WERI-Rb-1 (cell line): ENCODE measurements around the gene TMEM151A.
A peak's percentile ranks its signal among the peaks of the same experiment; 100 is the strongest.

Experiments
- DNase-seq: peaks from one replicate; pipeline ENCODE4 v3.0.0-alpha.2; 2020
- H3K27ac ChIP-seq: fragments of 250-450 bp; sonication (Bioruptor Pico); 2 replicates; pipeline ENCODE4 v1.5.1; 2020; ENCODE audit warnings: mild to moderate bottlenecking, moderate library complexity
- H3K27me3 ChIP-seq: fragments of 250-450 bp; sonication (Bioruptor Pico); 2 replicates; pipeline ENCODE4 v1.5.1; 2021; ENCODE audit warnings: mild to moderate bottlenecking, low read depth, moderate library complexity; ENCODE audit not compliant: insufficient read depth, severe bottlenecking
- H3K36me3 ChIP-seq: fragments of 250-450 bp; sonication (Bioruptor Pico); 2 replicates; pipeline ENCODE4 v1.5.1; 2020; ENCODE audit warnings: mild to moderate bottlenecking, moderate library complexity
- H3K4me3 ChIP-seq: 2 replicates; pipeline ENCODE4 v1.5.1; 2011; ENCODE audit warnings: low read depth, mild to moderate bottlenecking, control low read depth, low read length
- H3K9me3 ChIP-seq: fragments of 250-450 bp; sonication (Bioruptor Pico); 2 replicates; pipeline ENCODE4 v1.5.1; 2021; ENCODE audit warnings: mild to moderate bottlenecking, moderate library complexity; ENCODE audit not compliant: severe bottlenecking
- TF ChIP-seq, protein P1 (sequence below): IDR thresholded peaks from 2 replicates; pipeline ENCODE4 v1.5.1; 2011; ENCODE audit warnings: low read depth, mild to moderate bottlenecking, control low read depth, inconsistent platforms, low read length

TMEM151A gene

DNA sequence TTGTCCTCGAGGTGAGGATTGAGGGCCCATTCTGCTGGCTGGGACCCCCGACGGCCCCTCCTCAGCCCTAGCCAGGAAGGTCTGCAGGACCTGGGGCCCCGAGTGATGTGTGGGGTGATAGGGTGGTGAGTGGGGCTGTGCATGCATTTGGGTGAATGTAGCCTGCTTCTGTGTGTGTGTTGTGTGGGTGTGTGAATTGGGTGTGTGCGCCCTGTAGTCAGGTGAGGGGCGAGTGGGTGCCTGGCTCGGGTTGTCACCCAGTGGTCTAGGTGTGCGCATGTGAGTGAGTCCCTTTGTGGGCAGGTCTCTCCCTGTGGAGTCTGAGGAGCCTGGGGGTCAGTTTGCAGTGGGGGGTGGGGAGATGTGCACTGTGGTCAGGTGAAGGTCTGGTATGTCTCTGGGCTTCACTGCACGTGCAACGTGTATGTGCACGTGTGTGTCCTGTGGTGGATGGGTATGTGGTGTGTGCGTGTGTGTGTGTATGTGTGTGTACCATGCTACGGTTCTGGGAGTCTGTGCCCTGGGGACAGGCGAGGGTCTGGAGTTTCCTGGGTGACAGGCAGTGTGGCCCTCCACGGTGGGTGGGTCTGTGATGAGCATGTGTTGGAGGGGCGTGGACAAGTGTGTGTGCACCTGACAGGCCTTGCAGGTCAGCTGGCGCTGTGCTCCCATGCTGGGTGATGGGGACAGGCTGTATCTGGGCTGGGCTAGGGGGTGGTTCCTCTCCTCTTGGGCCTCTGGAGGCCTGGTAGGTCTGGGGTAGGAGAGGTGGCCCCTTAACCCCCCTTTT, 1.0 kb downstream of the TMEM151A start:
- DNase-seq, result no peak
- Histone ChIP-seq H3K9me3 (no peaks in the 10 kb centered on the region), H3K36me3 (peaks cover 5% of the 10 kb centered on the region), H3K27ac (no peak overlapping the region), H3K27me3 (no peaks in the 10 kb centered on the region), H3K4me3 (peak overlapping the region; percentile 64)
- TF ChIP-seq, protein P1, sequence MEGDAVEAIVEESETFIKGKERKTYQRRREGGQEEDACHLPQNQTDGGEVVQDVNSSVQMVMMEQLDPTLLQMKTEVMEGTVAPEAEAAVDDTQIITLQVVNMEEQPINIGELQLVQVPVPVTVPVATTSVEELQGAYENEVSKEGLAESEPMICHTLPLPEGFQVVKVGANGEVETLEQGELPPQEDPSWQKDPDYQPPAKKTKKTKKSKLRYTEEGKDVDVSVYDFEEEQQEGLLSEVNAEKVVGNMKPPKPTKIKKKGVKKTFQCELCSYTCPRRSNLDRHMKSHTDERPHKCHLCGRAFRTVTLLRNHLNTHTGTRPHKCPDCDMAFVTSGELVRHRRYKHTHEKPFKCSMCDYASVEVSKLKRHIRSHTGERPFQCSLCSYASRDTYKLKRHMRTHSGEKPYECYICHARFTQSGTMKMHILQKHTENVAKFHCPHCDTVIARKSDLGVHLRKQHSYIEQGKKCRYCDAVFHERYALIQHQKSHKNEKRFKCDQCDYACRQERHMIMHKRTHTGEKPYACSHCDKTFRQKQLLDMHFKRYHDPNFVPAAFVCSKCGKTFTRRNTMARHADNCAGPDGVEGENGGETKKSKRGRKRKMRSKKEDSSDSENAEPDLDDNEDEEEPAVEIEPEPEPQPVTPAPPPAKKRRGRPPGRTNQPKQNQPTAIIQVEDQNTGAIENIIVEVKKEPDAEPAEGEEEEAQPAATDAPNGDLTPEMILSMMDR, result no peak

DNA sequence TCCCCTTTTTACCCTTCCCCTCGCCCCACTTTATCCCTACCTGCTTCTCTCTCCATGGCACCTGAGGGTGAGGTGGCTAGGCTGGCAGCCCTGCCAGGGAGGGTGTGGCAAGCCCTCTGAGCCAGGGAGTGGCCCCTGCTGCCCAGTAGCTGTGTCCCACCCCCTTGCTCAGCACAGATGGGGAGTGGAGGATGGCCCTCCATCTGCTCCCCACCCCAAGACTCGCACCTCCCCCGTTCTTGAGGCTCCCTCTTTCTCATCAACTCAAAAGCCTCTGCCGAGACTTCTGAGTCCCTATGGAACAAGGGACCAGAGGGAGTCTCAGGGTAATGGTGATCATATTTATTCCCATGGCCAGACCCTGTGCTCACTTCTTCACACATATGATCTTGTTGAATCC, 1.7 kb downstream of the TMEM151A start:
- H3K4me3 ChIP-seq, result no peak overlapping the region
- no peaks in the 10 kb centered on the region for H3K27me3 ChIP-seq
- TF ChIP-seq, protein P1, result no peak
- H3K27ac ChIP-seq, result no peak overlapping the region
- peaks cover 5% of the 10 kb centered on the region for H3K36me3 ChIP-seq
- no peak for DNase-seq
- no peaks in the 10 kb centered on the region for H3K9me3 ChIP-seq

DNA sequence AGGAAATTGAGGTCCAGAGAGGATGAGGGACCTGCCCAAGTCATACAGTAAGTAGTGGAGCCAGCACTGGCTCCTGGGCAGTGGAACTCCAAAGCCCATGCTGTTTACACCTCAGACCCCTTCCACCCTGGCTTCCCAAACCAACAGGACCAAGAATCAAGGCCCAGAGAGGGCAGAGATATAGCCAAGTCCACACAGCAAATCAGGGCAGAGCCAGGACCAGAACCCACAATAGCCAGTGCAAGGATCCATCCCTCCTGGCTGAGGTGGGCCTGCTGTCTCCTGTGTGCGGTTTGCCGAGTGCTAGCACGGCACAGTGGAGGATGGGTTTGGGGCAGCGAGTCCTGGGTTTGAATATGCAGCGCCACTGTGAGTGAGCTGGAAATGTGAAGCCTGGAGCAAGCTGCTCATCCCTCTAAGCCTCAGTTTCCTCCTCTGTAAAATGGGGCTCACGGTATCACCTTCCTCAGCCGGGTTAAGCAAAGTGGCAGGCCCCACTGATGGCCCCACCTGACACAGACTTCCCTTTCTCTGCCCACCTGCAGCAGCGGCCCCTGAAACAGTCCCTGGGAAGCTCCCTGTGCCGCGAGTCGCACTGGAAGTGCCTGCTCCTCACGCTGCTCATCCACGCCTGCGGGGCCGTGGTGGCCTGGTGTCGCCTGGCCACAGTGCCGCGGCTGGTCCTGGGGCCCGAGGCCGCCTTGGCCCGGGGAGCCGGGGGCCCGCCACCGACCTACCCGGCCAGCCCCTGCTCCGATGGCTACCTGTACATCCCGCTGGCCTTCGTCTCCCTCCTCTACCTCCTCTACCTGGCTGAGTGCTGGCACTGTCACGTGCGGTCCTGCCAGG, 2.3 kb downstream of the TMEM151A start:
- H3K4me3 ChIP-seq, result no peak overlapping the region
- DNase-seq, result no peak
- H3K36me3 ChIP-seq, result peaks cover 5% of the 10 kb centered on the region
- TF ChIP-seq, protein P1, result no peak
- no peaks in the 10 kb centered on the region for H3K9me3 ChIP-seq
- no peak overlapping the region for H3K27ac ChIP-seq
- H3K27me3 ChIP-seq, result no peaks in the 10 kb centered on the region

DNA sequence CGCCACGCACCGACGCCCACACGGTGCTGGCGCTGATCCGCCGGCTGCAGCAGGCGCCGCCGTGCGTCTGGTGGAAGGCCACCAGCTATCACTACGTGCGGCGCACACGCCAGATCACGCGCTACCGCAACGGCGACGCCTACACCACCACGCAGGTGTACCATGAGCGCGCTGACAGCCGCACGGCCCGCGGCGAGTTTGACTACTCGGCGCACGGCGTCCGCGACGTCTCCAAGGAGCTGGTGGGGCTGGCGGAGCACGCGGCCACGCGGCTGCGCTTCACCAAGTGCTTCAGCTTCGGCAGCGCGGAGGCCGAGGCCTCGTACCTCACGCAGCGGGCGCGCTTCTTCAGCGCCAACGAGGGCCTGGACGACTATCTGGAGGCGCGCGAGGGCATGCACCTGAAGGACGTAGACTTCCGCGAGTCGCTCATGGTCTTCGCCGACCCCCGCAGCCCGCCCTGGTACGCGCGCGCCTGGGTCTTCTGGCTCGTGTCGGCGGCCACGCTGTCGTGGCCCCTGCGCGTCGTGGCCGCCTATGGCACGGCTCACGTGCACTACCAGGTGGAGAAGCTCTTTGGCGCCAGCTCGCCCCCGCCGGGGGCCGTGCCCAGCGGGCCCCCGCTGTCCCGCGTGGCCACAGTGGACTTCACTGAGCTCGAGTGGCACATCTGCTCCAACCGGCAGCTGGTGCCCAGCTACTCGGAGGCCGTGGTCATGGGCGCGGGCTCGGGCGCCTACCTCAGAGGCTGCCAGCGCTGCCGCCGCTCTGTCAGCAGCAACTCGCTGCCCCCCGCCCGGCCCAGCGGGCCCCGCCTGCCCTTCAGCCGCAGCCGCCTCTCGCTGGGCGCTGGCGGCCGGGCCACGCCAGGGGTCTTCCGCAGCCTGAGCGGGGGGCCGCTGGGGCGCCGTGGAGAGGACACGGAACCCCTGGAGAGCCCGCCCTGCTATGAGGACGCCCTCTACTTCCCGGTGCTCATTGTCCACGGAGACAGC, 3.2 kb downstream of the TMEM151A start:
- H3K9me3 ChIP-seq, result no peaks in the 10 kb centered on the region
- TF ChIP-seq, protein P1, result no peak

DNA sequence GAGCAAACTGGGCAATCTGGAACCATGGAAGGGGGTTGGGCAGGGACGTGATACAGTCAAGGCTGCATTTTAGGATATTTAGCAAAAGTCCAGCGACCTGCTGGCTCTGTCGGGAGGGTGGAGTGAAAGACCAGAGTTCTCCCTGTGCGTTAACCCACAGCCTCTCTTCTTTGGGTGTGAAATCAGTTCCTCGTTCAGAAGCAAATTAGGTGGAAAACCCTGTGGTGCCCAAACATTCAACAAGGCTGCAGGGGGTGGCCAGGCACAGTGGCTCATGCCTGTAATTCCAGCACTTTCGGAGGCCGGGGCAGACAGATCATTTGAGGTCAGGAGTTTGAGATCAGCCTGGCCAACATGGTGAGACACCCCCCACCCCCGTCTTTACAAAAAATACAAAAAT, 5.9 kb downstream of the TMEM151A start:
- TF ChIP-seq, protein P1, result no peak
- peaks cover 5% of the 10 kb centered on the region for H3K36me3 ChIP-seq
- no peak overlapping the region for H3K27ac ChIP-seq
- no peaks in the 10 kb centered on the region for H3K27me3 ChIP-seq
- DNase-seq, result no peak
- H3K9me3 ChIP-seq, result no peaks in the 10 kb centered on the region
- H3K4me3 ChIP-seq, result no peak overlapping the region

More for the DNA sequence above, 3.2 kb downstream of the TMEM151A start:
- Histone ChIP-seq H3K4me3 (no peak overlapping the region), H3K27me3 (no peaks in the 10 kb centered on the region), H3K36me3 (peaks cover 5% of the 10 kb centered on the region), H3K27ac (no peak overlapping the region)
- no peak for DNase-seq
